NCI-H1436 (cell line): ENCODE measurements around the gene ADK.

Source experiments
- DNase-seq: peaks from one replicate; lab custom pipeline; 2025; lab: John Stamatoyannopoulos, UW

ADK gene

DNA sequence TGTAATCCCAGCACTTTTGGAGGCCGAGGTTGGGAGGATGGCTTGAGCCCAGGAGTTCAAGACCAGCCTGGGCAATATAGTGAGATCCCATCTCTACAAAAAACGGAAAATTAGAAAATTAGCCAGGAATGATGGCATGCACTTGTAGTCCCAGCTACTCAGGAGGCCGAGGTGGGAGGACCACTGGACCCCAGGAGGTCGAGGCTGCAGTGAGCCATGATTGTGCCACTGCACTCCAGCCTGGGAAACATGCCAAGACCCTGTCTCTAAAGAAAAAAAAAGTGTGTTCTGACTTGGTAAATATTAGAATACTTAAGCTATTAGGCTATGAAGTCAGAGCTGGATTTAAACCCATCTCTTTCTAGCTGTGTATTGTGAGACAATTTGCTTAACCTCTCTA is 594.4 kb downstream of the ADK start:
- no peak for DNase-seq

DNA sequence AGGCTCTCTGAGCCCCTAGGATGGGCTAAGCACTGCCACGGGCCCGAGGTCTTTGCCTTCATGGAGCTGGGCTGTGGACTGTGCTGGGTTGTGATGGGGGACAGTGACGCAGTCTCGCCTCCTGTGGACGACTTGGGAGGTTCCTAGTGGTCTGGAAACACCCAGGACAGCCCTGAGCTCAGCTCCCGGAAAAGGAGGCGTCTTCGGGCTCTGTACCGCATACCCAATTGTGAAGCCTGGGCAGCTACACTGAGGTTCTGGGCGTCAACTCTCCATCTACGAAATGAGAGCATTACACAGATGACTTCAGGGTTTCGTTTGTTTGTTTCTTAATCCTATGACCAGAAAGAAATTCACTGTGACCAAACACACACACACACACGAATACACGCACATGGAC is 595.8 kb downstream of the ADK start:
- DNase-seq = no peak

DNA sequence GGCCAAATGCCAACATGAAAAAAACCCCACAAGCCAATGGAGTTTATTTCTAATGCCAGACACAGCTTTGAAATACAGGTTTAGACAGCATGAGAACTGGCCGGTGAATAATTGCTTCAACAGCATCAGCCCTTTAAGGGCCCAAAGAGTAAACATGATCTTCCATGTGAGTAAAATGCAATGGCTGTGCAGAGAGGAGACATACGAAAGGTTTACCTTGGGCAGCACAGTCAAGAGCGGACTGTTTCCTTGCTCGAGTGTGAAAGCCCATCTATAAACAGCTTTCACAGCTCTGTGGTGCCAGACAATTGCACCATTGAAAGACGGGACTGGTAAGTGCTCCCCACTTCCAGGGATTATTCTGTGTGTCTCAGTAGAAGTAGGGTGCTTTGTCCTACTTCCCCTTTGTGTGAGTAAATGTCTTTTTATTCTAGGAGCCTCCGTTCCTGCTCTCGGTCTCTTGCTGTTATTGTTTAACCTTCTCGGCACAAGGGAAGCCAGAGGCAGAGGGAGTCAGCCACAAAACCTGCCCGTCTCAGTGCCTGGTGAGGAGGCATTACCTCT is 597.5 kb downstream of the ADK start:
- DNase-seq = no peak

DNA sequence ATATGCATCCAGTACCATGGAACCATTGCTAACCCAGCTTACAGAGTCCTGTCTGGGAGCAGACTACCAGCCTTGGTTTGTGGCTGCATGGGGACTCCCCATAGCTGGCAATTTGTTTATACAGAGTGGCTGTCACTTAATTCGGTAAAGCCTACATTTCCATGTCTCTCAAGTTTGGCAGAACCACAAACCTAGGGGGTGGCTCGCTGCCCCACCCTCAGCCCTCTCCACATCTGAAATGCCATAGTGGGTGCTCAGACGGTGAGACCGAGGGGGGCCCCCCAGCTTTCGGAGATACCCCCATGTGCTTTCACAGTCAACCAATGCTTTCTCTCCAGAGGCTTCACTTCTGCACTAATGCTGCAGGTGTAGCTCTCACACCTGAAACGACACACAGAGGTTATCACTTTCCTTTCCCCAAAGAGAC is 599.8 kb downstream of the ADK start:
- no peak for DNase-seq

DNA sequence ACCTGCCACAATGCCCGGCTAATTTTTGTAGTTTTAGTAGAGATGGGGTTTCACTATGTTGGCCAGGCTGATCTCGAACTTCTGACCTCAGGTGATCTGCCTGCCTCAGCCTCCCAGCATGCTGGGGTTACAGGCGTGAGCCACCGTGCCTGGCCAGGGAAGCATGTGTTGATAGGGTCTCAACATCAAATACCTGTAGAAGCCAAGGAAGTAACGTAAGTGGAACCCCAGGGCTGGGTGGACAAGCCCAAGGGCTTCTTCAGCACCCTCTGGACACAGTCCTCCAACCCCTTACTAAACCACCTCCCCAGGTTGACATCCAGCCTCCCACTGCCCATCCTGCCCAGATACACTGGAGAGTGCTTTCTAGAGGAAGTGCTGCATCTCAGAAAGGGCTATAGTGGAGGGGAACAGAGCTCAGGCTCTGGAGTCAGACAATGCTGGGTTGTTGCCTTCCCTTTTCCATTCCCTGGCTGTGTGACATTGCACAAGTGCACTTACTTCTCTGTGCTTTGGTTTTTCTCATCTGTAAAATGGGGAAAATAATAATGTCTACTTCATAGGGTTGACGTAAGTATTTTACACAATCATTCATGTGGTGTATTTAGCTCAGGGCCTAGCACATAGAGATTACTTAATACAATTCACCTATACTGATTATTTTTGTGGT is 601.5 kb downstream of the ADK start:
- DNase-seq = no peak

DNA sequence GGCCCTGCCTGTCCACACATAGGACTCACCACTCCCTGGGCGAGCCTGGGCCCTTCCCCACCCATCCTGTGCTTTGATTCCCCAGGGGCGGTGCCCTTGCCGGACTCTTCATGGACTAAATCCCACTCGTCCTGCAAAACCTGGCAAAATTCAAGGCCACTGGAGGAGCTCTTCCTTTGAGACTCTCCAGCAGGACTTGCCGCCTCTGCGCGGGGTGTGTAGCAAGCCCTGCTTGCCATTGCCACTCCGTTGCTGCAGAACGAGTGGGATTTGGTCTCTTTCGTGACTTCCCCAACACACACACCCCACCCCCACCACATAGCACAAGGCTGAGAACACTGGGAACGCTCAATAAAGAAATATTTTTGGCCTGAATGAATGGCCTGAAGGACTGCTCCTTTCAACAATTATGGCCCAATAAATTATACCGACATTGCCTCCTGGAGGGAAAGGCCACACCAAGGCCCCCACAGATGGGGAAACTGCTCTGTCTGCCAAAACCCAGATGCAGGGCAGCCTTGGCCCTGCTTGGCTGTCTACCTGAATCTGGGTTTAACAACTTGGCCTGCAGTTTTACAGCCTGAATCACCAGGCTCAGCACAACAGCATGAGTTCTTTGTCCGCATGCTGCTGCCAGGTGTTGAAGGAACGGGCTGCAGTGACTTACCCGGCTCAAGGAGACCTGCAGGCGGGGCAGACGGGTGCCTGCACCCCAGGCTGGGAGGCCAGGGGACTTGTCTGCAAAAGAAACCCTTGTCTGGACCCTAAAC is 602.6 kb downstream of the ADK start:
- DNase-seq = no peak

DNA sequence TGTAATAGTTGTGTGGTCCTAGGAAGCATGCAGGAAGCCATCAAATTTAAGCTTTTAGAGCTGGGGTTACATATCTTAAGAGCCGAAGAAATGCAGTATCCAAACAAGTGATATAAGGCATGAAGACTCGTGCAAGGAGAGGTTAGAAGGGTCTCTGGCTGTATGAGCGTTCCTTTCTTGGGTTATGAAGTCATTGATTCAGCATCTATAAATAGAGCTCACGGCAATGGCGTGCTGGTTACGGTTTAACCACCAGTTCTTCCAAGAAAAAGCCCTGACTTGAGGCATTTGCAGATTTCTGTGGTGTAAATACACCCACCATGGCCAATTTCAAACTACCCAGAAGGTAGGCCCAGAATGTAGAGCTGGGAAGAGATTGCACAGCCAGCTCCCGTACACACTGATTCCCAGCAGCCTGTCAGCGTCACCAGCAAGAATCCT is 603.4 kb downstream of the ADK start:
- no peak for DNase-seq

DNA sequence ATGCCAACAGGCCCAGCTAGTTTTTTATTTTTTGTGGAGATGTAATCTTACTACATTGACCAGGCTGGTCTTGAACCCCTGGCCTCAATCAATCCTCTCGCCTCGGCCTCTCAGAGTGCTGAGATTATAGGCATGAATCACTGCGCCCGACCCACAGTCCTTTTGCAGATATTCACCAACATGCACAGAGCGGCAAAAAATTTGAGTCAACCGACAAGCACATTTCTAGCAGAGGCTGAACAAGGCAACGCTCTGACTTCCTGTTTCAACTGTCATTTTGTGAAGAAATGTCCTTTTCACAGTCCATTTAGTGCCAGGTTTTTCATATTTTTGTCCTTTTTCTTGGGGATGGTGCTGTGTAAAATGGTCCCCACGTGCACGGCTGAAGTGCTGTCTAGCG is 604.3 kb downstream of the ADK start:
- no peak for DNase-seq
